GM21381 (cell line): ENCODE measurements around the gene CHST11.
"Not testable (repeated sequence)": the region's sequence is repeated elsewhere in the genome, so short reads cannot be mapped to it uniquely, and the experiment has no call there.

Experiments used
- ATAC-seq: cut with Tn5 transposase; IDR thresholded peaks from one replicate; pipeline ENCODE4 v1.9.1; 2021; ENCODE audit warnings: mild to moderate bottlenecking, moderate library complexity; ENCODE audit not compliant: unreplicated experiment

CHST11 gene

GRCh38 chr12:104779134-104779533 is 322.4 kb downstream of the CHST11 start:
- no peak for ATAC-seq

GRCh38 chr12:104782296-104782695 is 325.5 kb downstream of the CHST11 start:
- ATAC-seq: no peak

- no peak for ATAC-seq
These were observed 327.8 kb downstream of the CHST11 start for GRCh38 chr12:104784592-104784991.

- ATAC-seq: no peak
These were observed 329.1 kb downstream of the CHST11 start for GRCh38 chr12:104785886-104786285.

GRCh38 chr12:104786352-104786751 is 329.6 kb downstream of the CHST11 start:
- ATAC-seq: no peak

- no peak for ATAC-seq
These were observed 332.1 kb downstream of the CHST11 start for GRCh38 chr12:104788840-104789271.

GRCh38 chr12:104790296-104791125 is 333.8 kb downstream of the CHST11 start:
- ATAC-seq: no peak

GRCh38 chr12:104792570-104792969 is 335.8 kb downstream of the CHST11 start:
- ATAC-seq: no peak

GRCh38 chr12:104793285-104793684 is 336.5 kb downstream of the CHST11 start:
- no peak for ATAC-seq

- no peak for ATAC-seq
These were observed 337.2 kb downstream of the CHST11 start for GRCh38 chr12:104793968-104794367.

- ATAC-seq: no peak
These were observed 339.7 kb downstream of the CHST11 start for GRCh38 chr12:104796475-104796862.

GRCh38 chr12:104799458-104799857 is 342.7 kb downstream of the CHST11 start:
- ATAC-seq: no peak

GRCh38 chr12:104801005-104801404 is 344.3 kb downstream of the CHST11 start:
- no peak for ATAC-seq

- ATAC-seq: no peak
These were observed 344.7 kb downstream of the CHST11 start for GRCh38 chr12:104801427-104801826.

GRCh38 chr12:104802208-104802607 is 345.5 kb downstream of the CHST11 start:
- no peak for ATAC-seq

- ATAC-seq: no peak
These were observed 348.4 kb downstream of the CHST11 start for GRCh38 chr12:104805186-104805585.

- not testable (repeated sequence) for ATAC-seq
These were observed 349.4 kb downstream of the CHST11 start for GRCh38 chr12:104806194-104806593.

- ATAC-seq: no peak
These were observed 352.5 kb downstream of the CHST11 start for GRCh38 chr12:104809251-104809650.

- no peak for ATAC-seq
These were observed 353.1 kb downstream of the CHST11 start for GRCh38 chr12:104809706-104810385.
